DMS53 treated with DMSO at 0.1 percent for 48 hours (cell line): ENCODE data around the gene GPR68.
"Not testable (repeated sequence)": the region's sequence is repeated elsewhere in the genome, so short reads cannot be mapped to it uniquely, and the experiment has no call there.

ENCODE experiments used
- DNase-seq: peaks from one replicate; lab custom pipeline; 2025; ENCODE audit not compliant: unreplicated experiment; lab: John Stamatoyannopoulos, UW

Gene GPR68

DNA sequence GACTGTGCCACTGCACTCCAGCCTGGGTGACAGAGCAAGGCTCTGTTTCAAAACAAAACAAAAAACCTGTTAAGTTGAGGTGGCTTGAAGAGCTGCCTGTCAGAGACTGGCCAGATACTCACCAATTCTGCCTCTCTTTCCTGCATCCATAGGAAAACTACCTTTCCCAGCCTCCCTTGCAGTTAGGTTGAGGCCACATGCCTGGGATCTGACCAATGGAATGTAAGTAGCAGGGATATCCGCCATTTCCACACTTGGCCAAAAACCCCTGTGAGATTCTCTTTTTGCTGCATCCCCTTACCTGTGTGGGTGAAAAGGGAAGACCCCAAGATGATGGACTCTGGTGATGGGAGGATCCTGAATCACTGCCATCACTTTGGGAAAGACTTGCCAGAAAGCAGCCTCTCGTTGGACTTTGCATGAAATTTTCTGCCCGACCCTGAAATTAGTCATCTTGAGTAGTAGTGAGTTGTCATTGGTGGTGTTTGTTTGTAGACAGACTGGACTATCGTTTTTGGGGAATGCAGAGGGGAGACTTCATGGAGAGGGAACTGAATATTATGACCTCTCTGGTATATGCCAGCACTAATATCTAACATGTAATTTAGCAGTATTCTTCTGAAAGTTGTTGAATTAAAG lies 14.0 kb downstream of the GPR68 start:
- no peak for DNase-seq

DNA sequence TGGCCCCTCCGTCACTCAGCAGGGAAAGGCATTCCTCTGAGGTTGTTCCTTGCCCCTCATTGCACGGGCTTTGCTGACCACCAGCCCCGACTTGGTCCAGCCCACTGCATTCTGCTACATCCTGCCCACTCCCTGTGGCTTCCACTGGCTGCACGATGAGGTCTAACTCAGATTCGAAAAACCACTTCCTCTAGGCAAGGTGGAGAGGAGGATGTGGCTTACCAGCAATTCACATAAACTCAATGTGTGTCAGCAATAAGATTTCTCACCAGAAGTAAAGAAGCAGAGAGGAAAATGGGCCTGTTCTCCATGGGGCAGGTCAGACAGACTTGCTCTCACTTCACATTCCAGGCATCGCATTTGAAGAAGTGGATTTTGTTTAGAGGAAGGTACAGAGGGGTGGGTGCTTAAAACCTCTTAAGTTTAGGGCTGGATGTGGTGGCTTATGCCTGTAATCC lies 14.7 kb downstream of the GPR68 start:
- DNase-seq: no peak

DNA sequence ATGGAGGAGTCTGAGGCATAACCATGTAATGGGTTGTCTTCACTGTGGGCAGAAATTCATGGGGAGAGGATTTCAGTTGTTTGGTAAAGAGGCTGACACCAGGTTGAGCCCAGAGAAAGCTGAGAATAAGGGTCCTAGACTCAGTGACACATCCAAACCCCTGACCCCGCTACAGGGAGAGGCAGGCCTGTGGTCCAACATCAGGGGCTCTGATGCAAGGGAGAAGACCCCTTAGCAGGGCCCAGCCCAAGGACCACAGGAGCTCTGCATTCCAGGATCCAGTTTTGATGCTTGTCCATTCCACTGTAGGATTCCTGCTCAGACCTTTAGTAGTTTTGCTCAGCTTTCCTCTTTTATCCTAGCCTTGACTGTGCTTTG lies 15.5 kb downstream of the GPR68 start:
- no peak for DNase-seq

DNA sequence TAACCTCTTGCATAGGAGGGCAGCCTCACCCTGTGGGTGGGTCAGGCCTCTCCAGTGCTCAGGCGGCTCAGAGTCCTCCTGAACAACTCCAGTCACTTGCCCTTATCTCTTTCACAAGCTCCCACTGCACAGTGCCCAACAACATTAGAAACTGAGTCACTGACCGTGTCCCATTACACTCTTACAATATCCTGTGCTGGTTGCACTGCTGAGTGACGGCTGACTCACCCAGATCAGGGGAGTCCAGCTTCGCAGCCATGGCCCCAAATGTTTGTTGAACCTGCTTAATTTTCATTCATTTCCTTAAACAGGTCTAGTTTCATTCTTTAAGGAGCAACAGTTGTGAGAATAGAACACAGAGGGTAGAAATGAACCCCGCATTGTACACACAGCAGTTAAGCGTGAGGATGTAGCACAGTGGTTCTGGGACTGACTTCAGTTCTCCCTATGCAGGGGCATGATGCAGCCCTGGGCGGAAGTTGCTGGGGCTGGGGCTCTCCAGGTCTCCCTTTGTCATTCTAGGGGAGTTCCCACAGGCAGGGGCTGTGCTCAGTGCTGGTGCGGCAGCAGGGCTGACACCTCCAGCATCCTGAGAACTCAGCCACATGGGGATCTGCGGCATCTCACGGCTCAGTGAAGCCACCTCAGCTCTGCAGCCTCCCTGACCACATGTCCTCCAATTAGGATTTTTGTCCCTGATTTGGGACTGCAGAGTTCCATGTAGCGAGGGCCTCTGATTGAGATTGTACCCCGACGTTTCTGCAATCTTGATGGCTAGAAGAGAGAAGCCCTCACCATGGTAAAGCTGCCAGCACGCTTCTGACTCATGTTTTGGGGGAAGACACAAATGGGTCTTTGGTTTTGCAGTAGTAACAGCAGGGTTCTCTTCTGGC lies 16.1 kb downstream of the GPR68 start:
- DNase-seq: no peak

DNA sequence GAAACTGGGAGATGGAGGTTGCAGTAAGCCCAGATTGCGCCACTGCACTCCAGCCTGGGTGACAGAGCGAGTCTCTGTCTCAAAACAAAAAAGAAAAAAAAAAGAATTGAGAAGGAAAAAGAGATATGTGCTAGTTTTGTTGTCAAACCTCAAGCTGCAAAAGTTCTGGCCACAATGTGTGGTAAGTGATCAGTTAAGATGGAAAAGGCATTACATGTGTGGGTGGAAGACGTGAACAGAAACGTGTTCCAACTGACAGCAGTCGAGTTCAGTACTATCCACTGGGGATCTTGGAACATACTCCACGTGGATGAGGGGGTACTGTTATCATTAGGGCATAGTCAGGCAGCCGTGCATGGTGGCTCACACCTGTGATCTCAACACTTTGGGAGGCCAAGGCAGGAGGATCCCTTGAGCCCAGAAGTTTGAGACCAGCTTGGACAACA lies 17.3 kb downstream of the GPR68 start:
- DNase-seq: no peak

DNA sequence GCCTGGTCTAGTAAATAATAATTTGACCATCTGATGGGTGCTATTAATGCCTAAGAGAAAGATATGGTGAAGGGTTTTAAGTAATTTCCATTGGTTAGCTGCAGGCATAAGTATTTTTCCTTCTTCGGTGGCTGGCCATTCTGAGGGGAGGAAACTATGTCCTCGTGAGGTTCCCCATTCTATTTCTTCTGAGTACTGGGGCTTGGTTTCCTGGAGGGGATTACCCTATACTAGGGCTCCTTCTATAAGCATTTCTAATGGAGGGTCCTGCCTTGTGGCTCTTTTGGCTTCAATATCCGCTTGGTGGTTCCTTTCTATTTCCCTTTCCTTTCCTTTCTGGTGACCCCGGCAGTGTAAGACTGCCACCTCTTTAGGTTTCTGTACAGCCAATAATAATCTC lies 18.1 kb downstream of the GPR68 start:
- not testable (repeated sequence) for DNase-seq

DNA sequence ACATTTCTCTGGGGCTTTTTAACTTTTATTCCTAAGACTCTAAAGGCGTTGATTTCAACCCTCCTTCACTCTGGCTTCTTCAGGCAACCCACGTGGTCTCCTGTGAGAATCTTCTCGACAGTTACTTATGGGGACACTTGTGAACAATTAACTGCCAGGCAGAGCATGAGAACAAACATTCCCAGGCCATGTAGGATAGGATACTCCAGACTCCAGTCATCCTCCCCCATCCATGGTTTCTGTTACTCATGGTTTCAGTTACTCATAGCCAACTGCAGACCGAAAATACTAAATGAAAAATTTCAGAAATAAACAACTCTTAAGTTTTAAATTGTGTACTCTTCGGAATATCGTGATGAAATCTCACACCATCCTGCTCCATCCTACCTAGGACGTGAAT lies 19.5 kb downstream of the GPR68 start:
- DNase-seq: peak; percentile 78

DNA sequence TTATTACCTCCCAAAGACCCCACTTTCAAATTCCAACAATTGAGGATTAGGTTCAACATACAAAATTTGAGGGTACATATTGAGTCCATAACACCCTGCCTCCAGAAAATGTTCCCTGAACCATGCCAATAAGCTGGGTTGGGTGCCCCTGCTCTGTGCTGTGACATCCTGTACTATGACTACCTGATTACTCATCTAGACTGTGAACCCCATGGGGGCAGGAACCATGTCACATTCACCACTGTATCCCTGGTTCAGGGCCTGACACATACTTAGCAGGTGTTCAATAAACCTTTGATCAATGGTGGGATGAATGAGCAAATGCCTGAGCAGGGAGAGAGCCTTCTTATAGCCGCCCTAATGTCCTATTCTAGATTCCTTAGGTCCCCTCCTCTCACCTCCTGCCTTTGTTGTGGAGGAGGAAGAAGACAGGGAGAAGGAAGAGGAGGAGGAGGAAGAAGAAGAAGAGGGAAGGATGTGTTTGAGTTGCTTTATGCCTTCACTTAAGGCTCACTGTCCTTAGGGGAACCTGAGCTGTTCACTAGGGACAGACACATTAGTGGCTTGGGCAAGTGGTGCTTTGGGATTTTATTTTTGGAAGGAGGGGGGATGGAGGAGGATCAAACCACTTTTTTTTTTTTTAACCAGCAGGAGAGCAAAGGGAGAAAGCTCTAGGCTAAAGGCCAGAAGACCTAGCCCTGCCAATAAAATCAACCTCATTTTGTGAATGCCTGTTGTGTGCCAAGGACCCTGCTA lies 21.3 kb downstream of the GPR68 start:
- no peak for DNase-seq

DNA sequence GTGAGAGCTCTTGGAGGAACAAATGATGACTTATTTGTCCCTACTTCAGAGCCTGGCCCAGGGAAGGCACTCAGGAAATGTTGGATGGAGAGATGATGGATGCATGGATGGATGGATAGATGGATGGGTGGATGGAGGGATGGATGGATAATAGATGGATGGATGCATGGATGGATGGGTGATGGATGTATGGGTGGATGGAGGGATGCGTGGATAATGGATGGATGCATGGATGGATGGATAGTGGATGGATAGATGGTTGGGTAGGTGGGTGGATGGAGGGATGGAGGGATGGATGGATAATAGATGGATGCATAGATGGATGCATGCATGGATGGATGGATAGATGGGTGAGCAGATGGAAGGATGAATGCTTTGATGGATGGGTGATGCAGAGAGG lies 23.2 kb downstream of the GPR68 start:
- DNase-seq: no peak

DNA sequence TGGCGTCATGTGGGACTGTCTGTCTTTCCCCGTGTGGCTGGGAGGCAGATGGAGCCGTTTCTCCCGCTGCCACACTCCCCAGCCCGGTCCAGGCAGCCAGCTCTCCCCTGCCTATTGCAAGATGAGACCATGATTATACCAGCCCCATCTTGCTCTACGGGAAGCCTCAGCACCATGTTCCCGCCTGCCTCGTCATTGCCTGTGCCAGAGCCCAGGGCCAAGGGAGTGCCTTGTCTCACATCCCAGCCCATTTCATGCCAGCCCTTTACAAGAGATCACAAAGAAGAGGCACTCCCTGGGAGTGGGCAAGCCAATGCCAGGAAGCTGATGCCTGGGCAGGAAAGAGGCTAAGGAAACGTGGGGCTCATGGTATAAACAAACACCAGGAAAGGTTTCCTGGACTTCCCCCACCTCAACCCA lies 23.9 kb downstream of the GPR68 start:
- no peak for DNase-seq

DNA sequence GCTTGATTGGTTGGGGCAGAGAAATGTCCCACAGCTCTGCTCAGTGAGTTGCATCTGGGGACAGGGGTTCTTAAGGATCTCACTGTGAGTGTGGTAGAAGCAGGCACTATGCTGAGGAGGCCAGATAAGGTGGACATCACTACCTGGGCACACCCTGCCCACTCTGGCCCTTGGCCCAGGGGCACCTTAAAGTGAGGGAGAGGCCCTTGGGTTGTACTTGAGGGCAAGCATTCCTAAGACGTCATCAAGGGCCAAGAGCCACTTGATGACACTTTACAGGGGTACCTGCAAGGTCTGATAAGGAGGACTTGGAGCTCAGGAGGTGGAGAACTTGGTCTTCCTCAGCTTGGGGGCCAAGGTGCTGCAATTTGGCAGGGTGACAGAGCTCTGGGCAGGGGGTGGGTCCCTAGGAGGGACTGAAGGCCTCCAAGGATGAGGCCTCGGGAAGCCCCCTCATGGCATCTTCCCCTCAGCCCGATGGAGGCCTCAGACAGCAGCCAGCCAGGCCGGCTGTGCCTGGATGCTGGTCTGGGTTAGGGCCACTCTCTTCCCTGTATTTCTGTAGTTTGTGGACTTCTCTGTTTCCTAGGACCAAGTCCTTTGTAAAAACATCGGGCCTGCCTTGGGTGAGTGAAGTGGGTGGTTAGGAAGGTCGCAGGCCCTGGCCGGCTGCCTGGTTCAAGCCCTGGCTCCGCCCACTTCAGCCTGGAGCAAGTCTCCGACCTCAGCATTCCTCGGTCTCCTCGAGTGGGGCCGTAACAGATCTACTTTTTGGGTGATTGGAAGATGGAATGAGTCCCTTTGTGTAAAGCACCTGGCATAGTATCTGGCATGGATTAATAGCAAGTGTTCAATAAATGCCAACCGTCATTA lies 24.8 kb downstream of the GPR68 start:
- DNase-seq: no peak

DNA sequence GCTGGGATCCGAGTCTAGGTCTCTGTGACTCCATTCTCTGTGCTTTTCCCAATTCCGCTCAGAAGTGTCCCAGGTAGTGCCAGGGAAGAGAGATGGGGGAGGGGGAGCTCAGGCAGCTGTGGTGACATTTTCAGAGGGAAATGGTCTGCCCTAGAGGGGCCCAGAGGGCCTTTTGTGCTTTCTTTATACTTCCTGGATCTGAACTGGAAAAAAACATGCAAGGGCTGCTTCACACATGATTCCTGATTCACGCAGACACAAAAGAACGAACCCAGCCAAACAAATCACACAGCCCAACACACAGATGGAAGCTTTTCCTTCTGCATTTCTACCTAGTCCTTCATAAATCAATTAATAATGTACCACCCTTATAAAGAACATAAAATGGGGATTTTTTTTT lies 26.5 kb downstream of the GPR68 start:
- DNase-seq: no peak

DNA sequence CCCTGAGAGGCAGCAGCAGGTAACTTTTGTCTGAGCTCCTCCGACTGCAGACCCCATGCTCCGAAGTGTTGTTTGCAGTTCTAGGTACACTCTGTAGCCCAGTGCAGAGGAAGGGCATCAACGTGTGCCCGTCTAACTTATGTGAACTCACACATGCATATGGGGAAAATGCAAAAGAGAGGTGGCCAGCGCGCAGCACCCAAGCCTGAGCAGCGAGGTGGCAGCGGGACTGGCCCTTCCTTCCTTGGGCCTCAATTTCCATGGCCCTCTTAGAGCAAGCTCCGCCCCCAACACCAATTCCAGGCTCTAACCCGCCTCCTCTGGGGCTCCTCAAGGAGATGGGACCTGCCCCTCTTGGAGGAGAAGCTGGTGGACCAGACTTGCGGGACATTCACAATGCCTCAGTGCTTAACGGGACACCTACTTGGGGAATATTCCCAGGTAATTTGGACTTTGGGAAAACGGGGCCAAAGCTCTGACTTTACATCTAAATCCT lies 27.7 kb downstream of the GPR68 start:
- no peak for DNase-seq

DNA sequence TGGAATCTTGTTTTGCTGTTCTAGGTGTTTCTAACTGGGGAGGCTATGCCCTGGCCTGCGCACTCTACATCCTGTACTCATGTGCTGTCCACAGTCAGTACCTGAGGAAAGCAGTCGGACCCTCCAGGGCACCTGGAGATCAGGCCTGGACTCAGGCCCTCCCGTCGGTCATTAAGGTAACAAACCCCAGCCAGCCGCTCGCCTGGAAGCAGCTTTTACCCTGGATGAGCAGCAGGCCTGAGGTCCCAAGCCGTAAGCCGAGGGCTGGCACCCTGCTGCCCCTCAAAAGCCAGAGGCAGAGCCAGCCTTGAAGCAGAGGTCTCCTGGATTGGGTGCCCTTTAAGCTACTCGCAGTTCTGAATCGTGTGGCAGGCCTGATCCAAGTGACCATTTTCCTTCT lies 29.1 kb downstream of the GPR68 start:
- DNase-seq: no peak

DNA sequence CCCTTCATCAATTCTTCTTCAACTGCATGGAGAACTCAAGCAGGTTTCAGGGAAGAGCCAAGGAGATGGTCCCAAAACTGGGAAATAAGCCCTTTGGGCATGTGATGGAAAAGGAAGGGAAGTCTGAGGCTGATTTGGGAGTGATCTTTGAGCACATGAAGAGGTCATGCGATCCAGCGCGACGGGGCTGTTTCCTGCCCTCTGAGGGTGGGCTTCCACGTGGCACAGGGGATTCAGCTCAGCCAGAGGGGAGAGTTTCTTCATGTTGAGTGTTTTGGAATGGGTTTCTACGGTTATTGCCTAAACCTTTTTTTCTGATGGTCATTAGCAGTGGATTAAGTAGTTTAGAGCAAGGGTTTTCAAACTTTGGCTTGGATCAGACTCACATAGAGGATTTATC lies 30.2 kb downstream of the GPR68 start:
- DNase-seq: no peak

DNA sequence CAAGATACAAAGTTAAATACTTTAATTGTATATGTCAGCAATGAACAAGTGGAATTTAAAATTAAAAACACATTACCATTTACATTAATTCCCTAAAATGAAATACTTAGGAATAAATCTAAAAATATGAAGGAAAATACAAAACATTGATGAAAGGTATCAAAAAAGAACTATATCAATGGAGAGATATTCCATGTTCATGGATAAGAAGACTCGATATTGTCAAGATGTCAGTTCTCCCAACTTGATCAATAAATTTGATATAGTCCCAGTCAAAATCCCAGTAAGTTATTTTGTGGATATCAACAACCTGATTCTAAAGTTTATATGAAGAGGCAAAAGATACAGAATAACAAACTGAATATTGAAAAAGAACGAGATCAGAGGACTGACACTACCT lies 33.5 kb downstream of the GPR68 start:
- no peak for DNase-seq

DNA sequence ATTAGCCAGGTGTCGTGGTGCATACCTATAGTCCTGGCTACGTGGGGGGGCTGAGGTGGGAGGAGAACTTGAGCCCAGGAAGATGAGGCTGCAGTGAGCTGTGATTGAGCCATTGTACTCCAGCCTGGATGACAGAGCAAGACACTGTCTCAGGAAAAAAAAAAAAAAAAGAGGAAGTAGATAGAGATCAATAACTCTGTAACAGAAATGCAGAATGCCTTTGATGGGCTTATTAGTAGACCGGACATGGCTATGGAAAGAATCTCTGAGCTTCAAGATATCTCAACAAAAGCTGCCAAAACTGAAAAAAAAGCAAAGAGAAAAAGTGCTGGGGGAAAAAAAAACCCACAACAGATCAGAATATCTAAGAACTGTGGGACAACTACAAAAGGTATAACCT lies 37.5 kb downstream of the GPR68 start:
- no peak for DNase-seq

DNA sequence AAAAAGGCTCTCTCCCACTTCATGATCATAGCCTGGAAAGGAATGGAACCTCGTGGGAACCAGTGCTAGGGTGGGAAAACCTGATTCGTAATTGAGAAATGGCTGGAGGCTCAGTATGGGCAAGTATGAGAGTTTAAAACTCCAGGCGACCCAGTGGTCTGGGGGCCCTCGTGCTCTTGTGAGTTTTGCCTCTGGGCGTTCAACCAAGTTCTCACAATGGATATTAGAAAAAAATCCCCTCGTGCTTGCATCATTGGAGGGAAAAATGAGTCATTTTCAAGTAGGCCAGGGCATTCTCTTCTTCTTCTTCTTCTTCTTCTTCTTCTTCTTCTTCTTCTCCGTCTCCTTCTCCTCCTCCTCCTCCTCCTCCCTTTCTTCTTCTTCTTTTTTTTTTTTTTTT lies 39.0 kb downstream of the GPR68 start:
- no peak for DNase-seq

DNA sequence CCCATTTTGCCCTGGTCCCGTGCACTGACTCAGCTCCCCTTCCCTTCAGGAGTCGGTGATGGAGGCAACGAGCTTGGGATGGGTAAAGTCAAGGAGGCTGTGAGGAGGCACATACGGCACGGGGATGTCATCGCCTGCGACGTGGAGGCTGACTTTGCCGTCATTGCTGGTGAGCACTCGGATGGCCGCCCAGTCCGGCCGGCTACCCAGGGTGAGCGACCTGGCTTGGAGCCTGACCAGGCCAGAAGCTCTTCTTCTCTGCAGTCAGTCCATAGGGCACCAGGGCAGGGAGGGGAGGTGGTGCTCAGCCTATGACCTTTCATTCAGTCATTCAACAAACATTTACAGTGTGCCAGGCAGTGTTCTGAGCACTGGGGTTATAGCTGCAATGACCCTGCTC lies 39.8 kb downstream of the GPR68 start:
- DNase-seq: no peak

DNA sequence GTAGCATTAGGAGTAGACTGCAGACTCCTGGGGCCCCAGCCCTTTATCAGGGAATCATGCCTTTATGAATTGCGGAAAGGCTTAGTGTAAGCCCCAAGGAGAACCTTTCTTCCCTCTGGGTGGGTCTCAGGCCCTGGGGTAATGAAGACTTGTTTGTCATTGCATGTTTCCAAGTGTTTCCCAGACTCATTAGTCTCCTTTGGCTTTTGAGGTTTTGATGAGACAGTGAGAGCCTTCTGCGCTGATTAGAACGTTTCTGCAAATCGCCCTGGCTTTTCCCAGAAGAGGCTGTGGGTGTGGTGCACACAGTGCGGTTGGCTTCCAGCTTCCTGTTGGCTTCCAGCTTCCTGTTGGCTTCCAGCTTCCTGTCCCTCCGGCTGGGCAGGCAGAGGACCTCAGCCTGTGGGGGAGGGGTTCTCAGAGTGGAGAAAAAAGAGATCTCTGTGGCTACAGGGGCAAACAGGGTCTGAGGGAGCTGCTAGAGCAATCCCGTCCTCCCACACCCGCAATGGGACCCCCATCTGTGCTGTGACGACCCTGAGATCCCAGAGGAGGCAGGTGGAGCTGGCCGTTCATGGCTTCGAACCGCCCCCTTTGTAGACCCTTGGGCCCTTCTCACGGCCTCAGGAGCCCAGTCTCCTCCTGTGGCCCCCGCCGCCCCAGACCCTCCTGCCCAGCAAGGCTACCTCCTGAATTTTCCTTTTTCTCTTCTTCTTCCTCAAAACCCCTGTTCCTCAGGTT lies 42.1 kb downstream of the GPR68 start:
- DNase-seq: no peak
